ENCODE results near the gene CHSY3.

Gene CHSY3

GRCh38 chr5:130090569-130091270, 186.5 kb downstream of the CHSY3 start:
- peak in 1 of 58 donors; percentile 2 for DNase-seq

DNA sequence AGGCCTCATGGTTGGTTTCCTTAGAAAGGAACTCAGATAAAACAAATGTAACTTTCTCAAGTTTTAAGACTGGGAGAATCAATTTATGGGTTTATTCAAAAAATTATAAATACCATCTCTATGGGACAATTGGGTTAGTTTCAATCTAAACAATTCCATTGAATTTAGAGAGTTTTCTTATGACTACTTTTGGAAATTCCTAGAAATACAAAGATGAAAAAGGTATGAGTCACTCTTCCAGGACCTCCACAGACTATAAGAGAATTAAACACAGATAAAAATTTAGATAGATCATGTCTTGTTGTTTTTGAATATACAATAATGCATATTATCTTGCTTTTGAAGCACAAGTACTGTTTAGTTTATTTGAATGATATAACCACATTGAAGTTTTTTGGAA, 188.7 kb downstream of the CHSY3 start:
- no peak for DNase-seq

- DNase-seq: no peak
Observed at GRCh38 chr5:130096483-130096882, 192.2 kb downstream of the CHSY3 start.

DNA sequence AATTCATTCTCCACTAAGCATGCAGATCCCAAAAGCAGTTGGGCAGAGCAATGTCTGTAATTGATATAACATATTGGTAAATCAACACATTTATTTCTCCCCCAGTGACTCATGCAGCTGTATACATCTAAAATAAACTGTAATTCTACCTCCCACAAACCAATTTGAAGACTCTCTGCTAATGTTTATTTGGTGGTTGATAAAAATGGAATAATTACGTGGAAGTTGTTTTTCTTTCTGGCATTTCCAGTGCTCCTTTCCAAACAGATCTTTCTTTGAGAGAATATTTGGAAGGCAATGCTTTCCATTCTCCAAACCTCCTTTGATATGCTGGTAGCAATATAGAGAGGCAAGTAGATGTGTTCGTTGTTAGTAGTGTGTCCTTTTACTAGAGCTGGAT, 194.7 kb downstream of the CHSY3 start:
- no peak for DNase-seq

DNA sequence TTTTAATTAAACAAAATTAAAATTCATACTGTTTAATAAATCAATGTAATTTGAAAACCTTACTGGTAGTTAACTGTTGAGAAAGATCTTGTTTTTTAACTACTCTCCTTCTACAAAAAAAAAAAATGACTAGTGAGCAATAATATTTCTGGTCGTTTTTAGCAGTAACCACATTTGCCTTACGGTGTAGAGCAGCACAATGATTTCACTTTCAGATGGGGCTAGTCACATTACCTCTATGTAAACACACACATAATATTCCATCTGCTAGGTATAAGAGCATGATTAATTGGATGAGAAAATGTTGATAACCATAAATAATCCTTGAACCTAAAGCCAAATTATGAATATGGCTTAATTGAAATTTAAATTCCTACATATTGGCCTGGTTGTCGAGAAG, 198.1 kb downstream of the CHSY3 start:
- no peak for DNase-seq

DNA sequence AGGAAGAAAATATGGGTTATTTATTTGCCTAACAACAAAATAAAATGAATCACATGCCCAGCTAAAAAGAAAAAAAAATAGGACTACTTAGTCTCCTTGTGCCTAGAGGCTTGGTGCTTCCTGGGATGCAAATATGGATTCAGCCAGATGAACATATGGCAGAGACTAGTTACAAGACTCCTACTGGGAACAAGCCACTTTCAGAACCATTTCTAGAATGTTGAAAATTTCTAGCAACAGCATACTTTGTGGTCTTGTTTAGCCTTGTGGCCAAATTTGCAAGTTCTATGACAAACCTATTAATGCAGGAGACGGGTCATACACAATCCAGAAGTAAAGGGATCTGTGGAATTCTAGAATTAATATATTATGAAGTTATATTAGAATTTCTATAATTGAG, 198.7 kb downstream of the CHSY3 start:
- DNase-seq: no peak

DNA sequence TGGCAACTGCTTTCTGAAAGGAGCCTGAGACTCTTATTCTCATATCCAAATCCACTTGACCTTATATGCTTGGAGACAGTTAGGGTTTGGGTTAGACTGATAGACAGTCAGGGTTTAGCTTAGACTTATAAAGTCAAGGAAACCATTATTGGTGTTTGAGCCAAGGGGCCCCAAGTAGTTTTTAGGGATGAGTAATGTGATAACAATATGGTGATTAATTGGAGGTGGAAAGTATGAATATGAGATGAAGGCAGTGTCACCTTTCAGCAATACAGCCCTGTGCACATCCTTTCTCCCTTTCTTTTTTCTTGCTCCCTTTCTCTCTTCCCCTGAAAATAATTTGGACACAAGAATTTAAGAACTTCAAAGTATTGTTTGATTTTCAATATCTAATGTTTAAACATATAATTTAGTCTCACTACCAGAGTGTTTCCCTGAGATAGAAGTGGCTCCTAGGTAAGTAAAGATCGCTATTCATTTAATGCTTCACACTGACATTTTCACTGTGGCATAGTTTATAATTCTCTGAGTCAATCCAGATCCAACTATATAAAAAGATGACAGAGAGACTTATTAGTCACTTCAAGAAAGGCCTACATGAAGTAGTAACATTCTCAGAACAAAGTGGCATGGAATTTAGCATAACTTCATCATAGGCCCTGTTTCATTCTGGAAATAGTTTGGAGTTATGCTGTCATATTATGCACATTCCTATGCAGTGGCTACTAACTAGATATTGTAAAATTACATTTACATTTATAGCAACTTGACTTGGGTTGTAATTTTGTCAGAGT, 200.8 kb downstream of the CHSY3 start:
- no peak for DNase-seq

GRCh38 chr5:130106480-130106879, 202.2 kb downstream of the CHSY3 start:
- no peak for DNase-seq

- no peak for DNase-seq
Observed at GRCh38 chr5:130109152-130109551, 204.9 kb downstream of the CHSY3 start.

DNA sequence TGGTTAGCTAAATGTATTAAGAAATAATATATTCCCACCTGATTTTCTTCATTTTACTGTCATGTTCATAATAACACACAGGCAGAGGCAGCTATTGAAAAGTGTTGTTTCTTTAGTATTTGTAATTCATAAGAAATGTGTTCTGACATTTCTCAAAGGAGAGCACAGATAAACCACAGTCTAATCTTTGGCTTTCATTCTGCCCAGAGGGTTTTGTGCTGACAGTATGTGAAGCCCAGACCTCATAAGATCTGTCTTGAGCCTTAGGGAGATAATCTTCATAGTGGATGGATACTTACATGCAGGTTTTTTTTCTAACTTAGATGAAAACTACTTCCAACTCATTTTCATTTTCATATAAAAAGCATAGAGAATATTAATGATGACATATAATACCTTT, 206.1 kb downstream of the CHSY3 start:
- no peak for DNase-seq

GRCh38 chr5:130111746-130112145, 207.5 kb downstream of the CHSY3 start:
- no peak for DNase-seq

- DNase-seq: no peak
Observed at GRCh38 chr5:130112246-130112645, 208.0 kb downstream of the CHSY3 start.

DNA sequence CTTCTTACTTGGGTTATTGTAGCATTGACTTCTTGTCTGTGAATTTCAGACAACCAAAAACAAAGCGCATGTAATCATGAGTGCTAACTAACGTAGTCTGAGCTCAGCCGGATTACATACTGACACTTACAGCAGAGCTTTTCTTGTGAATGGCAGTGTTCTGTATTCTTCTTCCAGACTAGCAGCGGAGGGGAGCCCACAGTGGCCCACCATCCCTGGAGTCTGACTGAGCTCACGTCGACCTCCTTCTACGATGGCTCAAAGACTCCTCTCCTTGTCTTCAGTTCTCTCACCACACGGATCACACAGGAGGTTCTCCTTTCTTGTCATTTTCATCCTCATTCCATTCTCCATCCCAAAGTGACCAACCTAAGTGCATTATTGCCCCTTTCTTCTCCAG, 211.4 kb downstream of the CHSY3 start:
- DNase-seq: no peak

- DNase-seq: no peak
Observed at GRCh38 chr5:130116462-130116861, 212.2 kb downstream of the CHSY3 start.

DNA sequence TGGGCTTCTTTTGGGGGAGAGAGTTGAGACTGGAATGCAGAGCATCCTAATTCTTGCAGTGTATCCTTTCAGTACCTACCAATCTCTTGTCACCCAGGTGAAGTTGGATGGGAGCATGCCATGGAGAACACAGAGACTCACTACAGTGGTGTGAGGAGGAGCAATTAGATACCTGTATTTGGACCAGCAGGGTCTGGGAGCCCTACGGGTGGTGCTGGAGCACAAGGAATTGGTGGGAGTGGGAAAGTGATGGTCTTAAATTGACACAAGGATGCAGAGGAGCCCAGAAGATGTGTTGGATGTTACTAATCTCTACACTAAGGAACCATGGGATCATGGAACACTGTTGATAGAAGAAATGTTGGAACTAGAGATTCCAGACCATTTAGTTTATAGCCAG, 212.7 kb downstream of the CHSY3 start:
- DNase-seq: no peak

- DNase-seq: no peak
Observed at GRCh38 chr5:130126746-130127145, 222.5 kb downstream of the CHSY3 start.

- DNase-seq: no peak
Observed at GRCh38 chr5:130135506-130135905, 231.2 kb downstream of the CHSY3 start.

GRCh38 chr5:130136300-130136699, 232.0 kb downstream of the CHSY3 start:
- DNase-seq: no peak

- DNase-seq: no peak
Observed at GRCh38 chr5:130137681-130138080, 233.4 kb downstream of the CHSY3 start.

DNA sequence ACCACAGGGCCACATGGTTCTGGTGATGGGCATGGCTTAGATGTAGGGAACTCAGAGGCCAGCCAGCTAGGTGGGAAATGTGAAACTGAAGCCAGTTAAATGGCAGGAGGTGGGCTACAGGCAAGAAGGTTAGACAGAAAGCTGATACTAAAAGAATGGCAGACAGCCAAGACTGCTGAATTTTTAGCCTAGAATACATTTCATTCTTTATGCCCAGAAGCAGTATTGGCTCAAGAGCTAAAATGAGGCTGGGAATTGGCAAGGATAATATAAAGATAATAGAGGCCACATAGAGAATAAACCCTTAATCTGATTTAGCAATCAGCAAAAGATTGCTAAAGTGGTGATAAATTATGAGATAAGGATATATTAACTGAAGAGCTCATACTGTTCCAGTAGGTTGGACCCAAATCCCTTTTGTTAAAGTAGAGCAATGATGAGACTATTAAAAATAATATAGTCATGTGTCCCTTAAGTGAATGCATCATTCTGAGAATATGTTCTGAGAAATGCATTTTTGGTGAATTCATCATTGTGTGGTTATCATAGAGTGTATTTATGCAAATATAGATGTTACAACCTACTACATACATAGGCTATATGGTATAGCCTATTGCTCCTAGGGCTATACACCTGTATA, 234.3 kb downstream of the CHSY3 start:
- DNase-seq: no peak

- DNase-seq: peak in 16 of 58 donors; percentile 0 to 39 (median 5)
Observed at GRCh38 chr5:130141659-130142320, 237.5 kb downstream of the CHSY3 start.

- DNase-seq: no peak
Observed at GRCh38 chr5:130151239-130151638, 247.0 kb downstream of the CHSY3 start.
